Measurements from ENCODE around the gene RNF125. TPM values are rescaled to one million over a fixed set of nuclear protein-coding genes. Genes with fewer than 3 reads are reported as not detected.

Gene RNF125
- total and polyA plus RNA-seq, 9 of the 15 experiments (the other 6 are each of a cell fraction or from before 2014, with no cell fraction given), result 0.01 to 0.29 (median 0.07) TPM; not detected in 1

- TF ChIP-seq MIER1 (IDR thresholded peaks at IDR 0.05; ENCODE audit: low read depth), result no peak
- no peak for TF ChIP-seq E2F4 (CRISPR knock-in tag; IDR thresholded peaks at IDR 0.05; ENCODE audit: low read depth)
- no peak for TF ChIP-seq ZFP91 (CRISPR knock-in tag; IDR thresholded peaks at IDR 0.05)
Observed at GRCh38 chr18:32040936-32041335, 22.3 kb downstream of the RNF125 start (continued).

GRCh38 chr18:32042337-32042736 lies 23.7 kb downstream of the RNF125 start:
- Histone ChIP-seq H3K4me2 (ENCODE audit: insufficient read depth, low read length) (no peak overlapping the region), H3K9ac (ENCODE audit: insufficient read depth in 1 of 2, low read depth in 2 of 2, low read length in 2 of 2) (no peak overlapping the region), H4K20me1 (replicated peaks; ENCODE audit: control insufficient read depth, insufficient read depth, low read length) (no peaks in the 10 kb centered on the region), H3K9me1 (ENCODE audit: control insufficient read depth, insufficient read depth, low read length) (no peaks in the 10 kb centered on the region), H2AFZ (ENCODE audit: low read depth, low read length) (no peak overlapping the region), H3K4me3 (no peak overlapping the region), H3K36me3 (ENCODE audit: control insufficient read depth, insufficient read depth, low read length) (no peaks in the 10 kb centered on the region), H3K27me3 (ENCODE audit: control insufficient read depth in 2 of 2, insufficient read depth in 2 of 2, low read length in 2 of 2) (peaks cover 4 to 8% of the 10 kb centered on the region in 2 experiments; a peak in 4 of 5 replicates), H3K4me1 (replicated peaks in 1 of 2; ENCODE audit: control insufficient read depth in 2 of 2, insufficient read depth in 2 of 2, low read length in 2 of 2) (no peaks in the 10 kb centered on the region), H3K79me2 (ENCODE audit: control insufficient read depth, insufficient read depth, low read length) (no peaks in the 10 kb centered on the region), H3K27ac (ENCODE audit: extremely low read depth, low read depth, low read length) (no peak overlapping the region), H3K9me3 (replicated peaks; ENCODE audit: control insufficient read depth, insufficient read depth, low read depth, low read length) (no peaks in the 10 kb centered on the region)
- ATAC-seq (no peak), FAIRE-seq (no peak), DNase-seq (ENCODE audit: extremely low read depth in 1 of 4, low spot score in 3 of 4) (no peak)
- intact Hi-C loops (cut with micrococcal nuclease) (no loop called here), in situ Hi-C loops (cut with MboI) (no loop called here)
- no TSS peak for BruUV-seq (replicated peaks)
- ChIA-PET POLR2A (interaction anchor here (1.0 kb wide), 2 partner anchors 8 to 9 kb away, joined by 3 to 4 read pairs; no protein-coding TSS in a partner anchor), CTCF (ENCODE audit: low intra/inter-chr PET ratio) (no interaction called here)
- TF ChIP-seq MEIS2 (IDR thresholded peaks at IDR 0.05; ENCODE audit: partially characterized antibody) (peak; percentile 34), STAG1 (CRISPR knock-in tag; IDR thresholded peaks at IDR 0.05; ENCODE audit: borderline replicate concordance) (no peak), SOX6 (IDR thresholded peaks at IDR 0.05) (peak; percentile 42; the same call in 1 of the 2 replicates), LCOR (CRISPR knock-in tag; IDR thresholded peaks at IDR 0.05) (no peak), MEF2D (tag; conservative IDR thresholded peaks at IDR 0.05; ENCODE audit: low read depth) (peak; percentile 82)
